Stimulated activated CD8-positive, alpha-beta memory T cell treated with anti-CD3 and anti-CD28 coated beads, Interleukin-15, amount 100 ng/mL, for 48 hours (primary cell): ENCODE measurements around the gene RPSA.
"Not testable (repeated sequence)": the region's sequence is repeated elsewhere in the genome, so short reads cannot be mapped to it uniquely, and the experiment has no call there.

Experiments
- DNase-seq, 2 donors: peaks; one replicate each; pipeline ENCODE4 v3.0.0-alpha.2; 2020; ENCODE audit warnings: low read depth in 2 of 2

The RPSA gene

DNA sequence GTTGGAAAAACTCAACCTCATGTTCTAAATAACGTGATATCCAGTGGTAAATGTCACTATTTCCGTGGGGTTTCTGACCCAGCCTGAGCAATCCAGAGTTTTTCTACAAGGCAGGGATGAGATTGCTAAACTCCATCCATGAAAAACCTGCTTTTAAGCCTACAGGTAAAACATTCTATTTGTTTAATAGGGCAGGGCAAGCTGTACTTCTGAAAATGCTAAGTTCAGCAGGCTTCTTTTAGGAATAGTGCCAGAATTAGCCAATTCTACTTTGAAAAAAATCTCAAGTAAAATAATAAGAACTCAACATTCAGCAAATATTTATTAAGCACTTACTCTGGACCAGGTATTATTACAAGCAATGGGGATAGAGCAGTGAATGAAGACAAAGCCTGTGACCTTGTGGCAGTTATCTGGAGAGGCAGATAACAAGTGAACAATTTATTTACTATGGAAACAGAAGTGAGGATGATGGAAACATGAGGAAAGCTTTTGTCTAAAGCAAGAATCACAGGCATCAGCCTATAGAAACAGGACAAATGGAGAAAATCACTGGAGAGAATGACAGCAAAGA, 13.3 kb downstream of the RPSA start:
- DNase-seq: no peak

GRCh38 chr3:39420543-39420942, 14.0 kb downstream of the RPSA start:
- DNase-seq: no peak

GRCh38 chr3:39423436-39423970, 17.0 kb downstream of the RPSA start:
- no peak for DNase-seq

- DNase-seq: no peak
These were observed 19.8 kb downstream of the RPSA start for GRCh38 chr3:39426312-39426711.

GRCh38 chr3:39427506-39427905, 21.0 kb downstream of the RPSA start:
- no peak for DNase-seq

- DNase-seq: no peak
These were observed 22.3 kb downstream of the RPSA start for GRCh38 chr3:39428745-39429201.

DNA sequence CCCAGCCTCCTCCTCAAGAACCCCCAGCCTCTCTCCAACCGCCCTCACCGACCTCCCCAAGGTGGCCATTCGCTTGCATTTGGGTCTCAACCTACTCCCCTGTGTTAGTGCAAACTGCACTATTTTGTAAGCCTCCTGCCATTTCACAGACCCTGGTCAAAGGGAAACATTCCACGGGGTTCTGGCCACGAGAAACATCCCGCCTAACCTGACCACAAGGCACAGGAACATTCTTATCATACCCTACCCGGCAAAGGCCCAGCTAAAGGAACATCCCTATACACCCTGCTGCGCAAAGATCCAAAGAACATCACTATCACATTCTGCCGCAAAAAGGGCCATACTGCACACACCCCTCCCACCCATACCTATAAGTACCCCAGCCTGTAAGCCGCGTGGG, 22.9 kb downstream of the RPSA start:
- DNase-seq: no peak

- no peak for DNase-seq
These were observed 25.8 kb downstream of the RPSA start for GRCh38 chr3:39432342-39432741.

- no peak for DNase-seq
These were observed 27.1 kb downstream of the RPSA start for GRCh38 chr3:39433642-39434041.

- DNase-seq: no peak
These were observed 28.1 kb downstream of the RPSA start for GRCh38 chr3:39434574-39434973.

- no peak for DNase-seq
These were observed 28.7 kb downstream of the RPSA start for GRCh38 chr3:39435006-39435748.

DNA sequence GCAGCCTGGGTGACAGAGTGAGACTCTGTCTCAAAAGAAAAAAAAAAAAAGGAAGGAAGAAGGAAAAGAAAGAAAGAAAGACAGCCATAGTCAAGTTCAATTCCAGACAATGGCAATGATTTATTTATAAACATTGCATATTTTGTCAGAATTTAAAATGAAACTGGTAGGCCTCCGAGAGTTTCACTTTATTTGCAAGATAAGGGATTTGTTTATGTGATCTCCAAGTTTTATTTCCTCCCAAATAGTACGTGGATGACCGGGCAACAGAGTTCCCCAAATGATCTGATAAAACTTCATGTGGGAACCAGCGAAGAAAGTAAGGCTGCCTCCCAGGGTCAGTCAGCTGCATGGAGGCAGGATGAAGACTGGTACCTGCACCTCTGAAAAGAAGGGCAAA, 32.4 kb downstream of the RPSA start:
- DNase-seq: no peak

- no peak for DNase-seq
These were observed 33.8 kb downstream of the RPSA start for GRCh38 chr3:39440316-39440715.

GRCh38 chr3:39443530-39443929, 37.0 kb downstream of the RPSA start:
- no peak for DNase-seq

DNA sequence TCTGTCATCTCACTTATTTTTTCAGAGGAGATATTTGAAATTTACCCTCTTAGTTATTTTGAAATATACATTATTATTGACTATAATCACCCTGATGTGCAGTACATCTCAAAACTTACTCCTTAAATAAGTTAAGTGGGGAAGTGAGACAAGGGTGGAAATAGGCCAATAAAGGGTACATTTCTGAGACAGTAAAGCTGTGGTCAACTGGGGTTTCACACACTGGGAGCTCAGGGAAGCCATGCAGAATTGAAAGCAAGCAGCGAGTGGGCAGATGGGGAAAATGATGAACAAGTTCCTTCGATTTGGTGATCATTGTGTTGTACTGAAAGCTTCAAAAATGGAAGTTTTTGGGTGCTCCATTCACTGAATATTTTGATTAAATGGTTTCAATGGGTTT, 39.4 kb downstream of the RPSA start:
- DNase-seq: no peak

GRCh38 chr3:39446444-39446843, 39.9 kb downstream of the RPSA start:
- no peak for DNase-seq

- peak; percentile 24 to 28 for DNase-seq
These were observed 41.3 kb downstream of the RPSA start for GRCh38 chr3:39447637-39448483.

- DNase-seq: no peak
These were observed 42.1 kb downstream of the RPSA start for GRCh38 chr3:39448506-39449233.

- no peak for DNase-seq
These were observed 43.3 kb downstream of the RPSA start for GRCh38 chr3:39449796-39450195.

DNA sequence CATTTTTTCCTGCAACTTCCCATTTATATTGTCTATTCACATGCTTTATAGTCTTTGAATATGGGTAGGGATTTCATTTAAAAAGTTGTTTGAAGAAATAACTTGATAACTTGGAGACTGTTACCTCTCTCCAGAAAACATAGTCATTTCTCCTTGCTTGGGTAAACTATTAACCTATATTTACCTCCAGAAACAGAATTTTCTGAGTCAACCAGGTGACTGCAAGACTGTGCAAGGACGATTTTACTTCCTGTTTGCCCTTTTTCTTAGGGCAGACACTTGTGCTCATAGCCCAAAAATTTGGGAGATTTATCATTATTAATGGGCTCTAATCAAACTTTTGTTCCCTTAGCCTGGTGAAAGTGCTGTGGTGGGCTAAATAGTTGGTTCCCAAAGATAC, 46.6 kb downstream of the RPSA start:
- DNase-seq: no peak

DNA sequence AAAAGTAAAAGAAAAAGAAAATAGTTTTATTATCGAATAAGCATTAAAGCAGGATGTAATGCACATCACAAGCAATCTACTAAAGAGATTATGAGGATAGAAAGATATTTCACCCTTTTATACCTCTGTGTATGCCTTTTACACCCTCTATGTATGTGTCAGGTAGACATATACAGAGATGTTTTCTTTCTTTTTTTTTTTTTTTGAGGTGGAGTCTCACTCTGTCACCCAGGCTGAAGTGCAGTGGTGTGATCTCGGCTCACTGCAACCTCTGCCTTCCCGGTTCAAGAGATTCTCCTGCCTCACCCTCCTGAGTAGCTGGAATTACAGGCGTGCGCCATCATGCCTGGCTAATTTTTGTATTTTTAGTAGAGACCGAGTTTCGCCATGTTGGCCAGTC, 47.4 kb downstream of the RPSA start:
- not testable (repeated sequence) for DNase-seq
